Dedifferentiated amniotic fluid mesenchymal stem cell (primary cell): ENCODE results near the gene PNMA6A.
"Not testable (repeated sequence)": the region's sequence is repeated elsewhere in the genome, so short reads cannot be mapped to it uniquely, and the experiment has no call there.

ENCODE experiments used
- DNase-seq: peaks from one replicate; pipeline ENCODE4 v3.0.0-alpha.2; 2016; ENCODE audit errors: extremely low spot score

Gene PNMA6A

GRCh38 chrX:153075366-153075765 lies 3.1 kb downstream of the PNMA6A start:
- DNase-seq: no peak

GRCh38 chrX:153077437-153078135 lies 5.3 kb downstream of the PNMA6A start:
- not testable (repeated sequence) for DNase-seq

- not testable (repeated sequence) for DNase-seq
Measured at GRCh38 chrX:153083238-153083923, 11.1 kb downstream of the PNMA6A start.

- DNase-seq: no peak
Measured at GRCh38 chrX:153102418-153102817, 30.2 kb downstream of the PNMA6A start.

- not testable (repeated sequence) for DNase-seq
Measured at GRCh38 chrX:153104959-153105358, 32.7 kb downstream of the PNMA6A start.

GRCh38 chrX:153106092-153106801 lies 34.0 kb downstream of the PNMA6A start:
- DNase-seq: not testable (repeated sequence)

- not testable (repeated sequence) for DNase-seq
Measured at GRCh38 chrX:153110735-153111134, 38.5 kb downstream of the PNMA6A start.

GRCh38 chrX:153113851-153114250 lies 41.6 kb downstream of the PNMA6A start:
- DNase-seq: not testable (repeated sequence)

- not testable (repeated sequence) for DNase-seq
Measured at GRCh38 chrX:153117754-153118153, 45.5 kb downstream of the PNMA6A start.

GRCh38 chrX:153120230-153120629 lies 48.0 kb downstream of the PNMA6A start:
- not testable (repeated sequence) for DNase-seq

GRCh38 chrX:153123468-153123867 lies 51.2 kb downstream of the PNMA6A start:
- DNase-seq: not testable (repeated sequence)
